22Rv1 (cell line): ENCODE measurements around the gene AOC3.

Experiments used
- CTCF ChIP-seq: fragments of 450-650 bp; IDR thresholded peaks from 2 replicates; pipeline ENCODE4 v1.5.1; 2017; ENCODE audit warnings: mild to moderate bottlenecking
- ZFX ChIP-seq: fragments of 450-650 bp; IDR thresholded peaks from 2 replicates; pipeline ENCODE4 v1.6.1; 2017; ENCODE audit warnings: antibody characterized with exemption, borderline replicate concordance

DNA sequence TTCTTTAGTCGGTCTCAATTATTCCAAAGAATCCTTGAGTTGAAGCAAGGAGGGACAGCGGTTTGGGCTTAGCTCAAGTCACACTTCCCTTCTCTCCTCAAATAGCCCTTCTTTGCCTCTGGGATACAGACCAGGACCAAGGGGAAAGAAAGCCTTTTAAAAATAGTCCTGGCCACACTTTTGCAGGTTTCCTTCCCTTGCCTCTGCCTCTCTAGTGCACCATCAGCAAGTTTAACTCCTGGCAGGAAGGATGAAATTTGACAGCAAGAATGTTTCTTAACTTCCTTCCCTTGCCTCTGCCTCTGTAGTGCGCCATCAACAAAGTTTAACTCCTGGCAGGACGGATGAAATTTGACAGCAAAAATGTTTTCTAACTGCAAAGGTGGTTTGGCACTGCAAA lies 42.4 kb downstream of the AOC3 start:
- TF ChIP-seq CTCF = no peak
- no peak for TF ChIP-seq ZFX
